ENCODE measurements around the gene CDC37.
A peak's percentile ranks its signal among the peaks of the same experiment; 100 is the strongest.
"Not testable (repeated sequence)": the region's sequence is repeated elsewhere in the genome, so short reads cannot be mapped to it uniquely, and the experiment has no call there.

Gene CDC37

DNA sequence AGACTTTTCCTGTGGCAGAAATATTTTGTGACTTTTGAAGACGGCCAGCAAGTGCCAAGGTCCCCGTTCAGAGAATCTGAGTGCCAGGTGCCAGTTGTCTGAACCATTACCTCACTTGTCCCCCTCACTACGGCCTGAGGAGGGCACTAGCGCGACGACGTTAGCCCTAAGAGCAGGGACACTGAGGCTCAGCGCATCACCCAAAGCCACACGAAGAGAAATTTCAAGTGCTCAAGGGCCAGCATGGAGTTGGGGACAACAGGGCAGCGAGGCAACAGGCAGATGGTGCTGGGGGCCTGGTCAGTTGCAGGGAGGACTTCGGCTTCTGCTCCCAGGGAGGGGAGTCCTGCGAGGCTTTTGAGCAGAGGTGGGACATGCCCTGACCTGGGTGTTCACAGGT is 13.5 kb downstream of the CDC37 start:
- DNase-seq (ENCODE audit: insufficient read length, low spot score) (no peak), FAIRE-seq (peak; percentile 16)
- peak; percentile 36; the same call in 1 of the 2 replicates for TF ChIP-seq POLR2AphosphoS5 (IDR thresholded peaks at IDR 0.05; ENCODE audit: low read depth, low read length)
- no peak for TF ChIP-seq PAX5 (IDR thresholded peaks at IDR 0.05; ENCODE audit: insufficient read depth, low read length, severe bottlenecking)

GRCh38 chr19:10388957-10389356 is 14.4 kb downstream of the CDC37 start:
- FAIRE-seq = peak; percentile 86
- TF ChIP-seq POLR2AphosphoS5 (IDR thresholded peaks at IDR 0.05; ENCODE audit: low read depth, low read length) (peak; percentile 48; the same call in 1 of the 2 replicates), SPI1 (IDR thresholded peaks at IDR 0.05; ENCODE audit: low read depth, low read length) (no peak), POU2F2 (IDR thresholded peaks at IDR 0.05; ENCODE audit: low read depth, low read length) (0 out of 2 replicates have a peak, but pooled peaks have one; percentile 1)
- no peak for DNase-seq (ENCODE audit: insufficient read length, low spot score)

DNA sequence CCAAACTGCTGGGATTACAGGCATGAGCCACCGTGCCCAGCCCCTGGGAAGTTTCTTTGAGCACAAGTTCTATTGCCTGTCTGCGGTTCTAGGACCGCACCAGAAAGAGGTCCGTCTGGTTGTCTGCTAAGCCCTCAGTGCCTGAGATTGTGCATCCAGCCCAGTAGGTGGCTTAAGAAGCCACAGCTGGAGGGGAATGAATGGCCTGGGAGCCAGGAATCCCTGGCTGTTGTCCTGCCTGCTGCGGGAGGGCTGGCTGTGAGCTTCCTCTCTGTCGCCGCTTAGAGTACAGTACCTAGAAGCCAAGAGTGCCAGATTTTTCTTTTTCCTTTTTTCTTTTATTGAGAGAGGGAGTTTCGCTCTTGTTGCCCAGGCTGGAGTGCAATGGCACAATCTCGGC is 18.8 kb downstream of the CDC37 start:
- DNase-seq (ENCODE audit: insufficient read length, low spot score) (no peak), FAIRE-seq (no peak)
- TF ChIP-seq SPI1 (IDR thresholded peaks at IDR 0.05; ENCODE audit: low read depth, low read length) (no peak), POLR2A (IDR thresholded peaks at IDR 0.05; ENCODE audit: low read depth, low read length) (no peak), PAX5 (IDR thresholded peaks at IDR 0.05; ENCODE audit: insufficient read depth, low read length, severe bottlenecking) (no peak), POU2F2 (IDR thresholded peaks at IDR 0.05; ENCODE audit: low read depth, low read length) (no peak), POLR2AphosphoS5 (IDR thresholded peaks at IDR 0.05; ENCODE audit: low read depth, low read length) (no peak)

DNA sequence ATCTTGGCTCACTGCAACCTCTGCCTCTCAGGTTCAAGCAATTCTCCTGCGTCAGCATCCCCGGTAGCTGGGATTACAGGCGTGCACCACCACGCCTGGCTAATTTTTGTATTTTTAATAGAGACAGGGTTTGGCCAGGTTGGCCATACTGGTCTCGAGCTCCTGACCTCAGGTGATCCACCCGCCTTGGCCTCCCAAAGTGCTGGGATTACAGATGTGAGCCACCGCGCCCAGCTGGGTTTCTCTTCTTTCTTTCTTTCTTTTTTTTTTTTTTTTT is 20.2 kb downstream of the CDC37 start:
- DNase-seq (ENCODE audit: insufficient read length, low spot score); FAIRE-seq: not testable (repeated sequence)

- peak; percentile 99 for DNase-seq (ENCODE audit: insufficient read length, low spot score)
- peak; percentile 100 for FAIRE-seq
- TF ChIP-seq SPI1 (IDR thresholded peaks at IDR 0.05; ENCODE audit: low read depth, low read length) = no peak; the same call in 1 of the 2 replicates
- TF ChIP-seq TAF1 (IDR thresholded peaks at IDR 0.05; ENCODE audit: low read depth, low read length) = peak; percentile 69
- TF ChIP-seq PAX5 (IDR thresholded peaks at IDR 0.05; ENCODE audit: insufficient read depth, low read length, severe bottlenecking) = no peak
- peak; percentile 65; the same call in 1 of the 2 replicates for TF ChIP-seq POU2F2 (IDR thresholded peaks at IDR 0.05; ENCODE audit: low read depth, low read length)
- peak; percentile 69 for TF ChIP-seq POLR2AphosphoS5 (IDR thresholded peaks at IDR 0.05; ENCODE audit: low read depth, low read length)
- peak; percentile 85 for TF ChIP-seq POLR2A (IDR thresholded peaks at IDR 0.05; ENCODE audit: low read depth, low read length)
Observed at GRCh38 chr19:10380313-10381102, 22.8 kb downstream of the CDC37 start, which contains the start of gene TYK2. TYK2 (minus strand) TSS chr19:10380572; CDS start chr19:10378406, 2,166 bp downstream.

DNA sequence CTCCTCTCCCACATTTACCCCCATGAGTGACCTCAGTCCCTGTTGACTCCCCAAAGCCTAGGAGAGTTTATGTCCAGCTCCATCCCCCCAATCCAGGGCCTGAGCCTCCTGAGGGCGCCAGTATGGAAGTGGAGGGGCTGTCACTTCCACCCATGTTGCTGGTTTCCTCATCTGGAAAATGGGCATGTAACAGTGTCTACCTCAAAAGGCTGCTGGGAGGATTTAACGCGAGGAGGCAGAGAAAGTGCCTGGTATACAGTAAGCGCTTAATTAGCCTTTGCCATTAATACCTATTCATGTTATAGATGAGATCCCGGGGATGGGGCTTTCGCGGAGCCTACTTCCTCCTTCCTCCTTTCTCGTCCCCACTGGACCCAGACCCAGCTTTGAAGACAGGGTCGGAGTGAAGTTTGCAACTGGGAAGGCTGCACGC is 23.4 kb downstream of the CDC37 start:
- DNase-seq (ENCODE audit: insufficient read length, low spot score) (no peak), FAIRE-seq (peak; percentile 48)
- TF ChIP-seq TAF1 (IDR thresholded peaks at IDR 0.05; ENCODE audit: low read depth, low read length) (no peak), POLR2A (IDR thresholded peaks at IDR 0.05; ENCODE audit: low read depth, low read length) (no peak), POLR2AphosphoS5 (IDR thresholded peaks at IDR 0.05; ENCODE audit: low read depth, low read length) (no peak), POU2F2 (IDR thresholded peaks at IDR 0.05; ENCODE audit: low read depth, low read length) (no peak), PAX5 (IDR thresholded peaks at IDR 0.05; ENCODE audit: insufficient read depth, low read length, severe bottlenecking) (no peak), SPI1 (IDR thresholded peaks at IDR 0.05; ENCODE audit: low read depth, low read length) (no peak)

DNA sequence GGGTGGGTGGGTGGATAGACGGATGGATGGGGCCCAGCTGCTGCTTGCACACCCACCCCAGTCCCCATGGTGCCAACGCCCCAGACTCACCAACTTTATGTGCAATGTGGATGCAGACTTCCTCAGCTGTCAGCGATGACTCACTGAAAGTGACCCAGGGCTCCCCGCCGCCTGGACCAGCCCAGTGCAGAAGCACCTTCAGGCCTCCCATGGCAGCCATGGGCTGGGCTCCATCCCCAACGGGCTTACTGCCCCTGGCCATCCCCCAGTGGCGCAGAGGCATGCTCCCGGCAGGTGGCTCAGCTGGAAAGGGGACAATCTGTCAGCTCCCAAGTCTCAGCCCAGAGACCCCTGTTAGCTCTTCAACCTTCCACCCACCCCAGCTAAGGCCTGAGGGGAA is 25.2 kb downstream of the CDC37 start:
- no peak for FAIRE-seq
- DNase-seq (ENCODE audit: insufficient read length, low spot score) = no peak

DNA sequence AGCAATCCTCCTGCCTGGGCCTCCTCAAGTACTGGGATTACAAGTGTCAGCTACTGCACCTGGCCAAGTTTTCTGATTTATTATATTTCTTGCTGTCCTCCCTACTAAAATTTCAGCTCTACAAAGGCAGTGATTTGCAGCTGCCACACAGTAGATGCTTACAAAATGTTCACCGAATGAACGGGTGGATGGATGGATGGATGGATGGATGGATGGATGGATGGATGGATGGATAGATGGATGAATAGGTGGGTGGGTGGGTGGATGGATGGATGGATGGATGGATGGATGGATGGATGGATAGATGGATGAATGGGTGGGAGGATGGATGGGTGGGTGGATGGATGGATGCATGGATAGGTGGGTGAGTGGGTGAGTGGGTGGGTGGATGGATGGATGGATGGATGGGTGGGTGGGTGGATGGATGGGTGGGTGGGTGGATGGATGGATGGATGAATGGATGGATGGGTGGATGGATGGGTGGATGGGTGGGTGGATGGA is 26.2 kb downstream of the CDC37 start:
- DNase-seq (ENCODE audit: insufficient read length, low spot score); FAIRE-seq: not testable (repeated sequence)

More for the DNA sequence above, 25.2 kb downstream of the CDC37 start:
- TF ChIP-seq POU2F2 (IDR thresholded peaks at IDR 0.05; ENCODE audit: low read depth, low read length) (no peak), POLR2AphosphoS5 (IDR thresholded peaks at IDR 0.05; ENCODE audit: low read depth, low read length) (no peak), SPI1 (IDR thresholded peaks at IDR 0.05; ENCODE audit: low read depth, low read length) (no peak), POLR2A (IDR thresholded peaks at IDR 0.05; ENCODE audit: low read depth, low read length) (no peak), TAF1 (IDR thresholded peaks at IDR 0.05; ENCODE audit: low read depth, low read length) (no peak), PAX5 (IDR thresholded peaks at IDR 0.05; ENCODE audit: insufficient read depth, low read length, severe bottlenecking) (no peak)

DNA sequence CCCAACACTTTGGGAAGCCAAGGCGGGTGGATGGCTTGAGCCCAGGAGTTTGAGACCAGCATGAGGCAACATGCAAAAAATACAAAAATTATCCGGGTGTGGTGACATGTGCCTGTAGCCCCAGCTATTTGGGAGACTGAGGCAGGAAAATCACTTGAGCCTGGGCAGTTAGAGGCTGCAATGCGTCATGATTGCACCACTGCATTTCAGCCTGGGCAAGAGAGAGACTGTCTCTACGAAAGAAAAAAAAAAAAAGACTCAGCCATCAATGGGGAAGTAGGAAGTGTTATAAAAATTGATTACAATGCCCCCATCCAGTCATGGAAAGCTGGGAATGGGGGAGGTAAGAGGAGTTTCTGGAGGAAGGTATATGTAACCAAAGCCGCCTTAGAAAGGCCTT is 28.4 kb downstream of the CDC37 start:
- TF ChIP-seq SPI1 (IDR thresholded peaks at IDR 0.05; ENCODE audit: low read depth, low read length) = no peak
- no peak for TF ChIP-seq TAF1 (IDR thresholded peaks at IDR 0.05; ENCODE audit: low read depth, low read length)
- TF ChIP-seq PAX5 (IDR thresholded peaks at IDR 0.05; ENCODE audit: insufficient read depth, low read length, severe bottlenecking) = no peak
- TF ChIP-seq POLR2A (IDR thresholded peaks at IDR 0.05; ENCODE audit: low read depth, low read length) = no peak
- no peak for TF ChIP-seq POU2F2 (IDR thresholded peaks at IDR 0.05; ENCODE audit: low read depth, low read length)
- TF ChIP-seq POLR2AphosphoS5 (IDR thresholded peaks at IDR 0.05; ENCODE audit: low read depth, low read length) = no peak
- DNase-seq (ENCODE audit: insufficient read length, low spot score) (no peak), FAIRE-seq (no peak)

DNA sequence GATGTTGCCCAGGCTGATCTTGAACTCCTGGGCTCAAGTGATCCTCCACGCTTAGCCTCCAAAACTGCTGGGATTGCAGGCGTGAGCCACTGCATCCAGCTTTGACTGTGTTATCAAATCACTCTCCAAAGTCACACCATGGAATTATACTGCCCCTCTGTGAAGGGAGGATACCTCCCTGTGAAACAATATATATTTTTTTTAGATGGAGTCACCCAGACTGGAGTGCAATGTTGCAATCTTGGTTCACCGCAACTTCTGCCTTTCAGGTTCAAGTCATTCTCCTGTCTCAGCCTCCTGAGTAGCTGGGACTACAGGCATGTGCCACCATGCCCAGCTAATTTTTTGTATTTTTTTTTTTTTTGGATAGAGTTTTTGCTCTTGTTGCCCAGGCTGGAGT is 30.7 kb downstream of the CDC37 start:
- TF ChIP-seq SPI1 (IDR thresholded peaks at IDR 0.05; ENCODE audit: low read depth, low read length) (no peak), POLR2A (IDR thresholded peaks at IDR 0.05; ENCODE audit: low read depth, low read length) (no peak), PAX5 (IDR thresholded peaks at IDR 0.05; ENCODE audit: insufficient read depth, low read length, severe bottlenecking) (no peak), TAF1 (IDR thresholded peaks at IDR 0.05; ENCODE audit: low read depth, low read length) (no peak), POLR2AphosphoS5 (IDR thresholded peaks at IDR 0.05; ENCODE audit: low read depth, low read length) (no peak), POU2F2 (IDR thresholded peaks at IDR 0.05; ENCODE audit: low read depth, low read length) (no peak)
- FAIRE-seq = no peak

More for the DNA sequence above, 30.7 kb downstream of the CDC37 start:
- no peak for DNase-seq (ENCODE audit: insufficient read length, low spot score)

Measured in GM12891 (cell line).